GM18511 (cell line): ENCODE data around the gene GTF2IRD2.
"Not testable (repeated sequence)": the region's sequence is repeated elsewhere in the genome, so short reads cannot be mapped to it uniquely, and the experiment has no call there.

Experiments
- ATAC-seq: cut with Tn5 transposase; IDR thresholded peaks from one replicate; pipeline ENCODE4 v1.9.1; 2021; ENCODE audit warnings: mild to moderate bottlenecking, moderate library complexity; ENCODE audit not compliant: unreplicated experiment

The GTF2IRD2 gene

GRCh38 chr7:74850833-74851721 is at the start of gene GTF2IRD2:
Gene GTF2IRD2 (minus strand): TSS chr7:74851605. CDS start chr7:74836378, 15,227 bp downstream.
- ATAC-seq: peak; percentile 89

GRCh38 chr7:74890158-74891123 is 39.0 kb upstream of the GTF2IRD2 start:
- peak; percentile 73 for ATAC-seq

GRCh38 chr7:74889518-74890129 is 38.2 kb upstream of the GTF2IRD2 start:
- peak; percentile 19 for ATAC-seq

DNA sequence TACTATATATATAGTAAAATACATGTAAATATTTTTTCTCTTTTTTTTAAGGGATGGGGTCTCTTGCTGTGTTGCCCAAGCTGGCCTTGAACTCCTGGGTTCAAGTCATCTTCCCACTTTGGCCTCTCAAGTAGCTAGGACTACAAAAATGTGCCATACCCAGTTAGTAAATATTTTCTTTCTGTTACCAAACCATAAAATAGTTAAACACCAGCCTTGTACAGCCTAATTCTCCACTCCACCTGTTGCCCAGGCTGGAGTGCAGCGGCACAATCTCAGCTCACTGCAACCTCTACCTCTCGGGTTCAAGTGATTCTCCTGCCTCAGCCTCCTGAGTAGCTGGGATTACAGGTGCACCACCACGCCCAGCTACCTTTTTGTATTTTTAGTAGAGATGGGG is 33.9 kb upstream of the GTF2IRD2 start:
- not testable (repeated sequence) for ATAC-seq

DNA sequence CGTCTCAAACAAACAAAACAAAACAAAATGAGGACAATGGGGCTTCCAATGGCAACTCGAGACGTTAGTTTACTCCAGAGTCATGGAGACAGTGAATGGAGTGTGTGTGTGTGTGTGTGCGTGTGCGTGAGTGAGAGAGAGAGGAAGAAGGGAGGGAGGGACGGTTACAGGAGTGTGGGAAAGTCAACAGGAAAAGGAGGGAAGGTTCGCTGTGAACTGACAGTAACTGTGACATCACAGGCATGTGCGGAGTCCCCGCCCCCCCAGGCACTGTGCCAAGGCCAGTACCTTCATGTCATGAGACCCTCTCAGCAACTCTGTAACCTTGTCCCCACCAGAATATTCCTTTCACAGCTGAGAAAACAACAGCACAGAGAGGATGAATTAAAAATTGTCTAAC is 30.7 kb upstream of the GTF2IRD2 start:
- ATAC-seq: not testable (repeated sequence)

- ATAC-seq: not testable (repeated sequence)
Measured at GRCh38 chr7:74874748-74875512, 23.5 kb upstream of the GTF2IRD2 start.

DNA sequence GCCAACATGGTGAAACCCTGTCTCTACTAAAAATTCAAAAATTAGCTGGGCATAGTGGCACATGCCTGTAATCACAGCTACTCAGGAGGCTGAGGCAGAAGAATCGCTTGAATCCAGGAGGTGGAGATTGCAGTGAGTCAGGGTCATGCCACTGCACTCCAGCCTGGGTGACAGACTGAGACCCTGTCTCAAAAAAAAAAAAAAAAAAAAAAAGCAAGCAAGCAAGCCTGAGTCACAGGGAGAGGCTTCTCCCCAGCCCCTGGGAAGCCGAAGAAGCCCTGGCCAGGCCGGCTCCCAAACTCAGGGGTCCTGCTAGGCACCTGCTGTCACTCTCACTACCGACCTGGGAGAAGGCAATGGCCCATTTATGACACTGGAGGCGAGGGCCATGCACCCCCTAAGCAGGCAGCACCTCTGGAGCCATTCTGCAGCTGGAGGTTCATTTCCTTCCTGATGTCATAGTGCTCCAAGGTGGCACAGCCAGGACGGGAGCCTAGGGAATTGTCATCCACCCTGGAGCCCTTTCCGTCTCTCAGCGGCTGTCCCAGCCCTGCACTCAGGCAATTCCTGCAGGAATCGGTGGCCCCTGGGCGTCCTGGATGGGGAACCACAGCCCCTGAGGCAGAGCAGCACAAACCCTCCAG is 22.8 kb upstream of the GTF2IRD2 start:
- ATAC-seq: not testable (repeated sequence)

DNA sequence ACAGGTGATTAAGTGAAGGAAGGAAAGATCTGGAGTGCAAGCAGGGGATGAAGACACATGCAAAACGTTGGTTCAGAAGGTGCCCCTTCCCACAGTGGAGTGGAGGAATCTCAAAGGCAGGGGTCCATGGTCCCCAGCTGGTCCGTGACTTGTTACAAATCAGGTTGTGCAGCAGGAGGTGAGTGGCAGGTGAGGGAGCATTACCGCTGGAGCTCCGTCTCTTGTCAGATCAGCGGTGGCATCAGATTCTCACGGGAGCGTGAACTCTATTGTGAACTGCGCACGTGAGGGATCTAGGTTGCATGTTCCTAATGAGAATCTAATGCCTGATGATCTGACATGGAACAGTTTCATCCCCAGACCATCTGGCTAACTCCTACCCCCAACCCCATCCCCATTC is 21.1 kb upstream of the GTF2IRD2 start:
- not testable (repeated sequence) for ATAC-seq

GRCh38 chr7:74865777-74866176 is 14.4 kb upstream of the GTF2IRD2 start:
- not testable (repeated sequence) for ATAC-seq

DNA sequence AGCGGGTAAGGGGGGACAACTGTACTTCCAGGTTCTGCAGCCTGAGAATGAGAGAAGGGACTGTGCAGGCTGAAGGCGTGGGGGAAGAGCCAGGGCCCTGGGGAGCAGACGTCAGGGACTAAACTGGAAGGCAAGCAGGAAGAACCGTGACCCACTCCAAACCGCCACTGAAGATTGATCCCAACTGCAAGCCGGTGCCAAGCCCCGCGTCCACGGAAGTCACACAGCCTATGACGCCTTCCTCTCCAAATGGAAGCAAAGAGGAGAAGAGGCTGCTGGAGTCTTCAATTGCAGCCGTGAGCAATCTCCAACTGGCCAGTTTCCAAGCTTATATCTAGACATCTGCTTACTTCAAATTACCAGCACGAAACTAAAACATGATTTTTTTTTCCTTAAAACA is 1.6 kb downstream of the GTF2IRD2 start:
- not testable (repeated sequence) for ATAC-seq

DNA sequence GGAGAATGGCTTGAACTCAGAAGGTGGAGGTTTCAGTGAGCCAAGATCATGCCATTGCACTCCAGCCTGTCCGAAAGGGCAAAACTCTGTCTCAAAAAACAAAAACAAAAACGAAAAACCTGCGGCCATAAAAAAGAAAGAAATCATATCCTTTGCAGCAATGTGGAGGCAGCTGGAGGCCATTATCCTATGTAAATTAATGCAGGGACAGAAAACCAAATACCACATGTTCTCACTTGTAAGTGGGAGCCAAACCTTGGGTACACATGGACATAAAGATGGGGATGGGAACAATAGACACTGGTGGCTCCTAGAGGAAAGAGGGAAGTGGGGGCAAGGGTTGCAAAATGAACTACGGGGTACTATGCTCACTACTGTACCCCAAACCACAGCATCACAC is 21.0 kb downstream of the GTF2IRD2 start:
- not testable (repeated sequence) for ATAC-seq

DNA sequence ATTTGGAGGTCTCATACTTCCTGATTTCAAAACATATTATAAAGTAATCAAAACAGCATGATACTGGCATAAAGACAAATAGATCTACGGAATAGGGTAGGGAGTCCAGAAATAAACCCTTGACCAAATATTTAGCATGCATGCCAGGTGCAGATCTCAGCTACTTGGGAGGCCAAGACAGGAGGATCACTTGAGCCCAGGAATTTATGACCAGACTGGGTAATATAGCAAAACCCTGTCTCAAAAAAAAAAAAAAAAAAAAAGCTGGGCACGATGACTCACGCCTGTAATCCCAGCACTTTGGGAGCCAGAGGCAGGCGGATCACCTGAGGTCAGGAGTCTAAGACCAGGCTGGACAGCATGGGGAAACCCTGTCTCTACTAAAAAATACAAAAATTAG is 21.4 kb downstream of the GTF2IRD2 start:
- not testable (repeated sequence) for ATAC-seq

DNA sequence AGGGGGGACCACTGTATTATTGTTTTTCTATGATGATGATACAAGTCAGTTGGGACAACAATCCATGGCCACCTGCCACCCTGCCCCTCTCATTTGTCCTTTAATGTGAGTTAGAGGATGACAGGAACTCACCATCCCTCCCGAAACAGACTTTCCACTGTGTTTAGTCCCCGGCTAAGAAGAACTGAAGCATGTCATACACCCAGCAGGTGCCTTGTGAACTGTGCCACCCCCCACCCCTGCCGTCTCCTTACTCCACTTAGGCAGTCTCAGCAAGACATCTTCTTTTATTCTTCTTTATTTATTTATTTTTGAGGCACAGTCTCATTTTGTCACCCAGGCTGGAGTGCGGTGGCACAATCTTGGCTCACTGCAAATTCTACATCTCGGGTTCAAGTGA is 30.1 kb downstream of the GTF2IRD2 start:
- ATAC-seq: not testable (repeated sequence)

- peak; percentile 93 for ATAC-seq
Measured at GRCh38 chr7:74820146-74820805, 31.1 kb downstream of the GTF2IRD2 start.

GRCh38 chr7:74815882-74816281 is 35.5 kb downstream of the GTF2IRD2 start:
- ATAC-seq: not testable (repeated sequence)

GRCh38 chr7:74798644-74799043 is 52.8 kb downstream of the GTF2IRD2 start:
- not testable (repeated sequence) for ATAC-seq

DNA sequence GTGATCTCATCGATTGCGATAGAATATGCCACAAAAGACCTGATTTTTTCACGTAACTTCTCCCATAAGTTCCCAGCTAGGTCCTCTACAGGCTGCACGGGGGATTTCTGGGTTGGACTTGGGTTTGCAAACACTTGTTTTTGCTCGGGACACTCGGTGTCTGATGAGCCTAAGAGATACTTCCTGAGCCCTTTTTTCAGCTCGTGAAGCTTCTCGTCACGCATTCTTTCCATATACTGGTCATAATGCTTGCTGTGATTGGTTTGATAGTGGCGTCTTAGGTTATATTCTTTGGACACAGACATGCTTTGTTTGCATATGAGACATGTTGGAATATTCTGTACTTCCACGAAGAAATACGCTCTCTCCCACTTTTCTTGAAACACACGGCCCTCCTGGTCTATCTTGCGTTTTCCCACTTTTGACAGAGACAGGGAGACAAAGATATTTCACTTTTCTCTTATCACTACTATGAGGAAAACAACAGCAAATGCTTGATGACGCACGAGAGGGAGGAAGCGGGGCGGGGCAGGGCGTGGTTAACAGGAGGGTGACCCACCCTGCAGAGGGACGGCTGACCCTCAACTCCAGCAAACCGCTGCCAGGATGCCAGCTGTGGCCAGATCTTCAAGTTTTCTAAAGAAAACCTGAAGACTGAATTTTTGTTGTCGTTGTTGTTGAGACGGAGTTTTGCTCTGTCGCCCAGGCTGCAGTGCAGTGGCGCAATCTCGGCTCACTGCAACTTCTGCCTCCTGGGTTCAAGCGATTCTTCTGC is 53.4 kb downstream of the GTF2IRD2 start:
- not testable (repeated sequence) for ATAC-seq

DNA sequence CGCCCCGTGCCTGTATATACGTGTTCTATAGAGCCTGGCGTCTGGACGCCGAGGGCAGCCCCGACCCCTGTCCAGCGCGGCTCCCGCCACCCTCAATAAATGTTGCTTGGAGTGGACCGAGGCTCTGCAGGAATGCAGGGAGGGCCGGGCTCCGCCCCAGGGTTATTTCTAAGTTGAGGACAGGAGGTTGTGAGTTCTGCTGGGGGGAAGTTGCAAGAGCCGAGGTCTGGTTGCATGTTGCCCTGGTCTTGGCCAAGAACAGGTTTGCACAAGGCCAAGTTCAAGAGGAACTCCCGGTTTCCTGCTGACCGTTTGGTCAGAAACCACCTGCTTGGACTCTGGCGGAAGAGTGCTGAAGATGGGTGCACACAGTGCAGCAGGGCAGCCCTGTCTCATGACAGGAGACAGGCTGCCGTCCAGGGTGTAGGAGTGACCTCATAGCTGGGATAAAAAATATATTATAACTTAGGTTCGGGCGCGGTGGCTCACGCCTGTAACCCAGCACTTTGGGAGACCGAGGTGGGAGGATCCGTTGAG is 62.1 kb downstream of the GTF2IRD2 start:
- peak; percentile 8 for ATAC-seq
